HG03280 (cell line): ENCODE data around the gene TNIP2.
A peak's percentile ranks its signal among the peaks of the same experiment; 100 is the strongest.
"Not testable (repeated sequence)": the region's sequence is repeated elsewhere in the genome, so short reads cannot be mapped to it uniquely, and the experiment has no call there.

Experiments used
- ATAC-seq: cut with Tn5 transposase; IDR thresholded peaks from one replicate; pipeline ENCODE4 v1.9.1; 2021; ENCODE audit warnings: mild to moderate bottlenecking, moderate library complexity; ENCODE audit not compliant: unreplicated experiment

Gene TNIP2

GRCh38 chr4:2794486-2795299 is 38.6 kb upstream of the TNIP2 start:
- no peak for ATAC-seq

- no peak for ATAC-seq
These were observed 37.7 kb upstream of the TNIP2 start for GRCh38 chr4:2793586-2794485.

GRCh38 chr4:2792711-2793585 is 36.8 kb upstream of the TNIP2 start, which contains the start of gene SH3BP2:
Gene SH3BP2, plus strand, starts transcription at chr4:2793085. Its CDS starts 27,533 bp downstream, at chr4:2820618.
- no peak for ATAC-seq

- ATAC-seq: no peak
These were observed 36.2 kb upstream of the TNIP2 start for GRCh38 chr4:2792396-2792710.

- no peak for ATAC-seq
These were observed 35.6 kb upstream of the TNIP2 start for GRCh38 chr4:2791518-2792395.

- ATAC-seq: no peak
These were observed 34.7 kb upstream of the TNIP2 start for GRCh38 chr4:2790583-2791517.

GRCh38 chr4:2789793-2790582 is 33.9 kb upstream of the TNIP2 start:
- no peak for ATAC-seq

GRCh38 chr4:2789351-2789750 is 33.2 kb upstream of the TNIP2 start:
- ATAC-seq: no peak

- no peak for ATAC-seq
These were observed 32.5 kb upstream of the TNIP2 start for GRCh38 chr4:2788532-2789103.

GRCh38 chr4:2788101-2788500 is 32.0 kb upstream of the TNIP2 start:
- ATAC-seq: no peak

GRCh38 chr4:2787230-2788100 is 31.3 kb upstream of the TNIP2 start:
- peak; percentile 53 for ATAC-seq

- no peak for ATAC-seq
These were observed 30.7 kb upstream of the TNIP2 start for GRCh38 chr4:2786794-2787229.

GRCh38 chr4:2786152-2786671 is 30.1 kb upstream of the TNIP2 start:
- ATAC-seq: no peak

GRCh38 chr4:2785613-2786012 is 29.5 kb upstream of the TNIP2 start:
- ATAC-seq: no peak

- no peak for ATAC-seq
These were observed 27.7 kb upstream of the TNIP2 start for GRCh38 chr4:2783790-2784189.

- ATAC-seq: no peak
These were observed 25.8 kb upstream of the TNIP2 start for GRCh38 chr4:2781911-2782310.

GRCh38 chr4:2780643-2781042 is 24.5 kb upstream of the TNIP2 start:
- ATAC-seq: not testable (repeated sequence)
